H9 (cell line): Measurements from ENCODE around the gene DCHS1. TPM values are rescaled to one million over a fixed set of nuclear protein-coding genes. Genes with fewer than 3 reads are reported as not detected.

Source experiments
- DNase-seq: peaks from one replicate; pipeline ENCODE4 v3.0.0-alpha.2; 2017
- H2AFZ ChIP-seq: one replicate; pipeline ENCODE4 v1.6.1; 2013; ENCODE audit warnings: mild to moderate bottlenecking, low read length, control low read depth, moderate library complexity
- H2AK5ac ChIP-seq: 2 replicates; pipeline ENCODE4 v1.6.1; 2013; ENCODE audit warnings: low read length, control low read depth, mixed read lengths; ENCODE audit not compliant: insufficient read length
- H2BK120ac ChIP-seq: one replicate; pipeline ENCODE4 v1.6.1; 2013; ENCODE audit warnings: low read depth, mild to moderate bottlenecking, low read length, control low read depth, inconsistent platforms; ENCODE audit not compliant: poor library complexity, severe bottlenecking
- H2BK12ac ChIP-seq: 2 replicates; pipeline ENCODE4 v1.6.1; 2013; ENCODE audit warnings: low read length, control low read depth, mixed read lengths, low read depth; ENCODE audit not compliant: insufficient read length
- H2BK15ac ChIP-seq: 2 replicates; pipeline ENCODE4 v1.6.1; 2013; ENCODE audit warnings: low read depth, low read length, control low read depth
- H2BK20ac ChIP-seq: one replicate; pipeline ENCODE4 v1.6.1; 2013; ENCODE audit warnings: low read depth, mild to moderate bottlenecking, low read length, control low read depth, inconsistent platforms; ENCODE audit not compliant: poor library complexity, severe bottlenecking
- H2BK5ac ChIP-seq: 2 replicates; pipeline ENCODE4 v1.6.1; 2013; ENCODE audit warnings: low read length, control low read depth, mixed read lengths; ENCODE audit not compliant: insufficient read length
- H3K14ac ChIP-seq: 2 replicates; pipeline ENCODE4 v1.6.1; 2013; ENCODE audit warnings: low read length, control low read depth; ENCODE audit not compliant: insufficient read depth
- H3K18ac ChIP-seq: 2 replicates; pipeline ENCODE4 v1.6.1; 2013; ENCODE audit warnings: low read depth, mild to moderate bottlenecking, mixed read lengths, low read length, control low read depth; ENCODE audit not compliant: insufficient read length
- H3K23ac ChIP-seq: 2 replicates; pipeline ENCODE4 v1.6.1; 2013; ENCODE audit warnings: low read length, control low read depth, mixed read lengths, low read depth; ENCODE audit not compliant: insufficient read length
- H3K23me2 ChIP-seq: 2 replicates; pipeline ENCODE4 v1.6.1; 2013; ENCODE audit warnings: low read depth, mild to moderate bottlenecking, mixed read lengths, low read length, control low read depth; ENCODE audit not compliant: insufficient read length, poor library complexity, severe bottlenecking
- H3K27ac ChIP-seq: 2 replicates; pipeline ENCODE4 v1.5.1; 2013; ENCODE audit warnings: low read length, control low read depth, mixed read lengths, low read depth; ENCODE audit not compliant: insufficient read length
- H3K27me3 ChIP-seq: 2 replicates; pipeline ENCODE4 v1.6.1; 2013; ENCODE audit warnings: low read length, control low read depth, inconsistent platforms; ENCODE audit not compliant: insufficient read depth
- H3K4ac ChIP-seq: 2 replicates; pipeline ENCODE4 v1.6.1; 2013; ENCODE audit warnings: low read depth, mild to moderate bottlenecking, control low read depth, inconsistent platforms, low read length, moderate library complexity
- H3K4me1 ChIP-seq: 2 replicates; pipeline ENCODE4 v1.6.1; 2013; ENCODE audit warnings: low read length, control low read depth, inconsistent platforms; ENCODE audit not compliant: insufficient read depth
- H3K4me2 ChIP-seq: 2 replicates; pipeline ENCODE4 v1.6.1; 2013; ENCODE audit warnings: low read length, control low read depth, mixed read lengths; ENCODE audit not compliant: insufficient read length, insufficient read depth
- H3K56ac ChIP-seq: 2 replicates; pipeline ENCODE4 v1.6.1; 2013; ENCODE audit warnings: low read depth, mild to moderate bottlenecking, mixed read lengths, low read length, control low read depth; ENCODE audit not compliant: insufficient read length
- H3K79me1 ChIP-seq: 2 replicates; pipeline ENCODE4 v1.6.1; 2013; ENCODE audit warnings: low read depth, mild to moderate bottlenecking, moderate library complexity, low read length, control low read depth, inconsistent platforms; ENCODE audit not compliant: insufficient read depth, poor library complexity, severe bottlenecking
- H3K79me2 ChIP-seq: 2 replicates; pipeline ENCODE4 v1.6.1; 2013; ENCODE audit warnings: low read length, control low read depth, inconsistent platforms; ENCODE audit not compliant: insufficient read depth
- H3K9ac ChIP-seq: 2 replicates; pipeline ENCODE4 v1.6.1; 2013; ENCODE audit warnings: low read length, control low read depth, mixed read lengths; ENCODE audit not compliant: insufficient read length; ENCODE audit errors: extremely low read depth
- H3K9me3 ChIP-seq: one replicate; pipeline ENCODE4 v1.6.1; 2013; ENCODE audit warnings: low read depth, low read length, inconsistent platforms; ENCODE audit not compliant: control insufficient read depth
- H3T11ph ChIP-seq: one replicate; pipeline ENCODE4 v1.6.1; 2013; ENCODE audit warnings: mild to moderate bottlenecking, low read length, control low read depth, inconsistent platforms
- H4K20me1 ChIP-seq: one replicate; pipeline ENCODE4 v1.6.1; 2013; ENCODE audit not compliant: control insufficient read depth, insufficient read length, insufficient read depth
- H4K5ac ChIP-seq: 2 replicates; pipeline ENCODE4 v1.6.1; 2013; ENCODE audit warnings: low read depth, mild to moderate bottlenecking, mixed read lengths, low read length, control low read depth; ENCODE audit not compliant: insufficient read length
- H4K8ac ChIP-seq: replicated peaks from 2 replicates; pipeline ENCODE4 v1.6.1; 2013; ENCODE audit warnings: low read length, control low read depth, mixed read lengths, low read depth; ENCODE audit not compliant: insufficient read length
- H4K91ac ChIP-seq: 2 replicates; pipeline ENCODE4 v1.6.1; 2013; ENCODE audit warnings: low read depth, mild to moderate bottlenecking, moderate library complexity, mixed read lengths, low read length, control low read depth; ENCODE audit not compliant: insufficient read length
- H3K27ac Mint-ChIP-seq, 3 experiments: 2 replicates in 2 of 3; 3 replicates in 1 of 3; pipeline ENCODE4 v1.8.0; 2020 to 2021; ENCODE audit warnings: mixed read lengths in 3 of 3, mild to moderate bottlenecking in 1 of 3, moderate library complexity in 1 of 3
- H3K27me3 Mint-ChIP-seq: 2 replicates; pipeline ENCODE4 v1.8.0; 2021; ENCODE audit warnings: low read depth, mild to moderate bottlenecking, moderate library complexity, mixed read lengths
- H3K36me3 Mint-ChIP-seq, 3 experiments: 2 replicates in 2 of 3; 3 replicates in 1 of 3; pipeline ENCODE4 v1.8.0; 2020 to 2021; ENCODE audit warnings: low read depth in 3 of 3, mixed read lengths in 3 of 3; ENCODE audit not compliant: insufficient read depth in 1 of 3
- H3K4me1 Mint-ChIP-seq, 2 experiments: 2 replicates each; pipeline ENCODE4 v1.8.0; 2020; ENCODE audit warnings: mixed read lengths in 2 of 2
- H3K4me3 Mint-ChIP-seq, 2 experiments: 2 replicates in 1 of 2; 3 replicates in 1 of 2; pipeline ENCODE4 v1.8.0; 2020 to 2021; ENCODE audit warnings: mild to moderate bottlenecking in 2 of 2, mixed read lengths in 2 of 2, moderate library complexity in 1 of 2
- H3K9me3 Mint-ChIP-seq, 2 experiments: 2 replicates in 1 of 2; 3 replicates in 1 of 2; pipeline ENCODE4 v1.8.0; 2020; ENCODE audit warnings: mild to moderate bottlenecking in 2 of 2, mixed read lengths in 2 of 2, moderate library complexity in 1 of 2
- CTCF ChIP-seq: fragments of 200-600 bp; sonication (generic); conservative IDR thresholded peaks from 3 replicates; pipeline ENCODE4 v1.8.0; 2021; ENCODE audit warnings: antibody characterized with exemption, mild to moderate bottlenecking
- WGBS: extraction: QIAGEN DNeasy Blood & Tissue Kit; methylation state at CpG from one replicate; pipeline ENCODE4 v1.1.7; 2013; ENCODE audit warnings: missing lambda C conversion rate, low lambda C conversion rate, mixed read lengths; ENCODE audit not compliant: insufficient read length; ENCODE audit errors: extremely low coverage; 5-methylcytosine and 5-hydroxymethylcytosine counted together
- total RNA-seq: library from RNA; stranded (reverse); gene quantifications from 2 replicates; pipeline ENCODE4 v1.2.1, GENCODE V29; 2021

DCHS1 gene
- total RNA-seq, 1 experiment from 2014 or later = 12.5 TPM

- H3K56ac ChIP-seq = no peak overlapping the region
- WGBS = no CpG with 5 or more reads among the region's 6 CpGs
- H4K20me1 ChIP-seq = no peaks in the 10 kb centered on the region
Observed at GRCh38 chr11:6670202-6670830, 14.7 kb upstream of the DCHS1 start.

More at GRCh38 chr11:6670202-6670830, 14.7 kb upstream of the DCHS1 start:
- Histone ChIP-seq H2AFZ (no peak overlapping the region), H4K91ac (no peak overlapping the region), H2BK120ac (no peak overlapping the region), H3K4ac (no peak overlapping the region), H3K4me1 (no peaks in the 10 kb centered on the region), H2BK15ac (no peak overlapping the region), H3K27ac (no peak overlapping the region), H2BK5ac (no peak overlapping the region), H3T11ph (no peak overlapping the region), H3K9me3 (no peaks in the 10 kb centered on the region), H3K23me2 (no peaks in the 10 kb centered on the region), H3K79me1 (no peaks in the 10 kb centered on the region), H3K4me2 (no peak overlapping the region), H4K5ac (no peak overlapping the region), H2AK5ac (no peak overlapping the region), H2BK20ac (no peak overlapping the region), H3K27me3 (no peaks in the 10 kb centered on the region), H3K23ac (no peak overlapping the region), H3K79me2 (no peaks in the 10 kb centered on the region), H4K8ac (no peak overlapping the region), H3K18ac (no peak overlapping the region), H3K9ac (no peak overlapping the region), H2BK12ac (no peak overlapping the region), H3K14ac (no peak overlapping the region)
- Mint-ChIP-seq H3K27ac (no peak overlapping the region; a peak in 1 of 7 replicates), H3K4me3 (no peak overlapping the region), H3K4me1 (peaks cover 0 to 4% of the 10 kb centered on the region in 2 experiments; a peak in 1 of 4 replicates), H3K27me3 (peaks cover 1% of the 10 kb centered on the region; the same call in 1 of the 2 replicates), H3K36me3 (no peaks in the 10 kb centered on the region), H3K9me3 (no peaks in the 10 kb centered on the region)
- DNase-seq = no peak
- TF ChIP-seq CTCF = no peak
